Measurements from ENCODE around the gene UPP2. TPM values are rescaled to one million over a fixed set of nuclear protein-coding genes. Genes with fewer than 3 reads are reported as not detected.
A peak's percentile ranks its signal among the peaks of the same experiment; 100 is the strongest.

UPP2 gene
- polyA plus RNA-seq, 6 donors from 2014 or later, result not detected

DNA sequence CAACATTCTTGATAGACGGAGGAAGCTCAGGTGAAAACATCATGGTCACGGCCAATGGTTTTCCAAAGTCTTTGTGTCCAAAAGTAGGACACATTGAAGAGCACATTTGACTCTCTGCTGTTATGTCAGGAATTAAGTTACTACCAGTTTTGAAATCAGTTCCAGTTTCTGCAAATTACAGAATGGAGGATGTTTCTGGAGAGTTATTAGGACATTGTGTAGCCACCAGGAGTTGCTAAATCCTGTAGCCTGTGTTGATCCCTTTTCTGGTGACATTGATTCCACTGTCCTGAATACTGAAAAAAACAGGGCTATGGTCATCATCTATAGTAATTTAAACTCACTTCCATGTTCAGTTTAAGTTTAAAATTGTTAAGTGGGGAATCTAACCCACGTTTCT is 15.3 kb downstream of the UPP2 start:
- no peak for DNase-seq

DNA sequence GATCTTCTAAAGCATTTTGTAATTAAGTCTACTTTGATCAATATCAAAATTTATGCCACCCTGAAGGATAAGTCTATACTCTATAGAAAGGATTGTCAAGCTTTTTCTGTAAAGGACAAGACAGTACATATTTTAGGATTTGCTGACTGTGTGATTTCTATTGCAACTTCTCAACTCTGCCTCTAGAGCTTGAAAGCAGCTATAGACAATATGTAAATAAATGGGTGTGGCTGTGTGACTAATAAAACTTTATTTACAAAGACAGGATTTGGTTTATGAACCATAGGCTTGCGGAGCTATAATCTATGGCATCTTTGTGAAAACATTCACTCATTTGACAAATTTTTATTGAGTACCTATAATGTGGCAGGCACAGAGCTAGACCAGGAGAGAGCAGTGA is 18.4 kb downstream of the UPP2 start:
- Mint-ChIP-seq H3K4me1 (no peaks in the 10 kb centered on the region), H3K4me3 (no peak overlapping the region), H3K27me3 (peaks cover 4 to 16% (median 7%) of the 10 kb centered on the region in 3 donors), H3K9me3 (peaks cover 0 to 2% (median 0%) of the 10 kb centered on the region in 7 donors), H3K27ac (no peak overlapping the region), H3K36me3 (no peaks in the 10 kb centered on the region)
- no peak for ATAC-seq (ENCODE audit: low read depth in 2 of 2)
- no peak for DNase-seq

More for the DNA sequence above, 15.3 kb downstream of the UPP2 start:
- no peaks in the 10 kb centered on the region for H3K36me3 Mint-ChIP-seq
- no peaks in the 10 kb centered on the region for H3K4me1 Mint-ChIP-seq
- H3K27ac Mint-ChIP-seq, result no peak overlapping the region
- no peaks in the 10 kb centered on the region for H3K9me3 Mint-ChIP-seq
- no peaks in the 10 kb centered on the region for H3K27me3 Mint-ChIP-seq
- no peak for ATAC-seq (ENCODE audit: low read depth in 2 of 2)
- no peak overlapping the region for H3K4me3 Mint-ChIP-seq

DNA sequence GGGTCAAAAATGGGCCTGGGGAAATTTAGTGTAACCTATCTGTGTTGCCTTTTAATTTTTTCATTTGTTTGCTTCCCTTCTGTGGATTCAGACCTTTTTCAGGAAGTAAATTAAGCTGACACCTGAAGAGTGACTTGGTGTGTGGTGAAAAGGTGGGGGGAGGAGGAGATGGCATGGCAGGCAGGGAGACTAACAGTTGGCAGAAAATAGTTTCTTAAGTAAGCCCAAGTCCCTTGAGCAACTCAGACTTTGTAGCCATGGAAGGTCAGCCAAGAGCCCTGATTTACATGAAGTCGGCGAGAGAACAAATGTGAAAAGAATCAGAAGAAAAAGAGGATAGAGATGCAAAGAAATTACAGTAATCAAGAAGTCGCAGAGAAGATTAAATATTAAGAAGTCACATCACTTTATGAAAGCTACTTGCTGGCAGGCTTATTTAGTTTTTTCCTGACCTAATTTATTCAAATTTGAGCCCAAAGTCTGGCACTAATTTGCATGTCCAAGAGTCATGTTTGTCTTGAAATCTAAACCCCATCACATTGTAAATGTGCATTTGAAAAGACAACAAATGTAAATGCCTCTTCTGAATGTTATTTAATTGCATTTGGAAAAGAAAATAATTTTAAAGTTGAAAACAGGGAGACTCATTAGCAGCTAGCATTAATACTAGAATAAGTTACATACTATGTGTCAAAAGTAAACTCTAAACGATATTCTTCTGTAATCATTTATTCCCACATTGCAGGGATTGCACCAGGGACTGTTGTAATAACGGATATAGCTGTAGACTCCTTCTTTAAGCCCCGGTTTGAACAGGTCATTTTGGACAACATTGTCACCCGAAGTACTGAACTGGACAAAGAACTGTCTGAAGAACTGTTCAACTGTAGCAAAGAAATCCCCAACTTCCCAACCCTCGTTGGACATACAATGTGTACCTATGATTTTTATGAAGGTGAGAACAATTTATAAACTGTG is 19.3 kb downstream of the UPP2 start:
- Mint-ChIP-seq H3K9me3 (peaks cover 0 to 2% (median 0%) of the 10 kb centered on the region in 7 donors), H3K27me3 (peaks cover 4 to 16% (median 7%) of the 10 kb centered on the region in 3 donors), H3K36me3 (no peaks in the 10 kb centered on the region), H3K4me1 (no peaks in the 10 kb centered on the region), H3K4me3 (no peak overlapping the region), H3K27ac (no peak overlapping the region)
- ATAC-seq (ENCODE audit: low read depth in 2 of 2) (no peak), DNase-seq (no peak)

DNA sequence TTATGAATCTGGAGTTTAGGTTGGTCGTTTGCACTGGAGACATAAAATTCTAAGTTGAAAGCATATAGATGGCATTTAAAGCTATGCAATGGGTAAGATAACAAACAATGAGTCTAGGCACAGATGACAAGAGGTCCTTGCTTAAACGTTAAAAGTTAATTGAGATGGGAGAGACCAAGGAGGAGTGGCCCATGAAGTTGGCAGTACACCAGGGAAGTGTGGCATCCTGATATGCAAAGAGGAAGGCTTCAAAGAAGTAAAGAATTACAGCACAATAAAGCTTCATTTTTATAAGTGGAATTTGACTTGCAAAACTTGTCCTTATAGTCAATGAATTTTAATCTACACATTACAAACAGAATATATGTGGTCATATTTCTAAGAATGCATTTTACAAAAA is 23.2 kb downstream of the UPP2 start:
- ATAC-seq (ENCODE audit: low read depth in 2 of 2), result no peak
- Mint-ChIP-seq H3K9me3 (peaks cover 0 to 4% (median 0%) of the 10 kb centered on the region in 7 donors), H3K27ac (no peak overlapping the region)

DNA sequence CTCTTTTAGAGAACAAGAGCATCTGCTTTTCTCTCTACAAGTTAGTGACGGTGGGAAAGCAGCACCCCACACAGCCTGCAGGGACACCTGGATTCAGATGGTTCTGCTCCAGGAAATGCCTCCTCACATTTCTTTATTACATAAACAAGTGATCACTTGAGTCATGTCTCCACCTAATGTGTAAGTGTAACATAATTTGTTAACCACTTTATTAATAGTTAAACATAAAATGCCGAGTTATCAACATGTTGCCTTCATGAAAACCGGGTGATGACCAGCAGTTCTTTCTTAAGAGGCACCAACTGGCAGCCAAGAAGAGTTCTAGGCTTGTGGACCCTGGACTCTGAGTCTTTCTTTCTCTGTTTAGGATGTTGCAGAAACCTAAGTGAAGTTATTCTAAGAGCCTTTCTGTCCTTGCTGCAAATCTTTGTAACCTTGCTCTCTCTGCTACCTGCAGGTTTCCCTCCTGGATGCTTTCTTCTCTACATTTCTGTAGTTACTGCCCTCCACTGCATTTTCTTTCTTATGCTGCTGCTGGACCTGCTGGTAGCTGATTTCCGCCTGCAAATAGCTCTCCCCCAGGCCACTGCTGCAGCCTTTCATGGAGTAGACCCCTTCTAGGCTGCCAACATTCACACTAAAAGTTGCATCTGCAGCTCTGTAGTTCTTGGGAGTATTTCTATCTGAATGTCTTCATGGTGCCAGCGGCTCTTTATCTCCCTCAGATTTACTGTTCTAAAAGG is 24.3 kb downstream of the UPP2 start:
- Mint-ChIP-seq H3K27ac (no peak overlapping the region), H3K4me1 (no peaks in the 10 kb centered on the region), H3K9me3 (peaks cover 0 to 4% (median 0%) of the 10 kb centered on the region in 7 donors), H3K36me3 (no peaks in the 10 kb centered on the region), H3K4me3 (no peak overlapping the region), H3K27me3 (peaks cover 4 to 16% (median 7%) of the 10 kb centered on the region in 3 donors)
- ATAC-seq (ENCODE audit: low read depth in 2 of 2) (no peak), DNase-seq (no peak)

More for the DNA sequence above, 23.2 kb downstream of the UPP2 start:
- Mint-ChIP-seq H3K4me3 (no peak overlapping the region), H3K36me3 (no peaks in the 10 kb centered on the region), H3K4me1 (no peaks in the 10 kb centered on the region), H3K27me3 (peaks cover 4 to 16% (median 7%) of the 10 kb centered on the region in 3 donors)
- no peak for DNase-seq

DNA sequence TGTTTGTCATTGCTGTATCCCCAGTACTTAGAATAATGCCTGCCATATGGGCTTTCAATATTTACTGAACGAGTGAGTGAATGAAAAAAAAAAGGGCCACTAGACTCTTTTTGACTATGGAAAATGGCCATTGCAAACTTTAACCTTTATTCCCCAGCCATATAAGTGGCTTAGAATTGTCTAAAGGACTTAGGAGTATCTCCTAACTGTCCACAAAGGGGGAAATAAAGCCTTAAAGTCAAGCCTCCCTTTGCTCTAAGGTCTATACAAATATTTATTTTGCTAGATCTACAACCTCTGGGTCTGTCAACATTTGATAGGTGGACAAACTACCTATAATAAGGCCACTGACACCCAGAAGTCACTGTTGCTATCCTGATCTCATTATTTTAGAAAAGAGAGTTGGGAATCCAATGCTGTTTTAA is 25.7 kb downstream of the UPP2 start:
- peaks cover 4 to 20% (median 12%) of the 10 kb centered on the region in 3 donors for H3K27me3 Mint-ChIP-seq

DNA sequence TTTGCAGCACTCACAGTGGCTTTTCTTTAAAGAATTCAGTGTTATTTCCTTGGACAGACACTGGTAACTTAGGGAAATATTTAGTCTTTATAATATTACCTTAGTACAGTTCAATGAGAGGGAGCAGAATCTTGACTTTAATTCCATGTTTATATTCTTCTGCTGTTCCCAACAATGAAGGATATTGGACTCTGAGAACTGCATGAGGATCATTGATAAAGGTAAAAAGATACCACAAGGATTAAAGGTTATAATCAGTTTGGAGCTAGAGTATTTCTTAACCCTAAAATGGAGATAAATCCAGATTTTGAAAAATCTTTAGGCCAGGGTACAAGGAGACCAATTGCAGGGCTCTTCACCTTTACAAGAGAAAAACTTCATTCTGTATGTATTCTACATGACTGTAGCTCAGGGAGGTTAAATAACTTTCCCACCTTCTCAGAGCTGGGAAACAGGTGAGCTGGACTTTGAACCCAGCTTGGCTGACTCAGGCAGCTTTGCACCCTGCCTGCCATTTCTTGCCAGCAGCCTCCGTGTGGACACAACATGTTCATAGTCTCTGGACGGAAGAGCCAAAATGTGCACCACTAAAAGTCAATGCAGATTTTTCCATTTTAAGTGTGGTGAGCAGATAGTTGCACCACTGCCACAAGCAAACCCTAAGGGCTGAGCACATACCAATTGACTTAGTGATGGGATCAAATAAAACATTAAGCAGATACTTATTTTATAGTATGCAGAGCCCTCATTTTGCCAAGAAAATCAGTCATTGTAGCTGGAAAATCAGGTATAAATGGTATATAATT is 26.7 kb downstream of the UPP2 start:
- DNase-seq (no peak), ATAC-seq (ENCODE audit: low read depth in 2 of 2) (no peak)
- Mint-ChIP-seq H3K4me3 (no peak overlapping the region), H3K4me1 (no peaks in the 10 kb centered on the region), H3K27me3 (peaks cover 4 to 15% (median 7%) of the 10 kb centered on the region in 3 donors), H3K36me3 (no peaks in the 10 kb centered on the region), H3K9me3 (peaks cover 0 to 4% (median 0%) of the 10 kb centered on the region in 7 donors), H3K27ac (no peak overlapping the region)

More for the DNA sequence above, 25.7 kb downstream of the UPP2 start:
- no peaks in the 10 kb centered on the region for H3K36me3 Mint-ChIP-seq
- no peak overlapping the region for H3K4me3 Mint-ChIP-seq
- ATAC-seq (ENCODE audit: low read depth in 2 of 2) (no peak), DNase-seq (no peak)
- H3K27ac Mint-ChIP-seq, result no peak overlapping the region
- H3K9me3 Mint-ChIP-seq, result peaks cover 0 to 4% (median 0%) of the 10 kb centered on the region in 7 donors
- no peaks in the 10 kb centered on the region for H3K4me1 Mint-ChIP-seq

DNA sequence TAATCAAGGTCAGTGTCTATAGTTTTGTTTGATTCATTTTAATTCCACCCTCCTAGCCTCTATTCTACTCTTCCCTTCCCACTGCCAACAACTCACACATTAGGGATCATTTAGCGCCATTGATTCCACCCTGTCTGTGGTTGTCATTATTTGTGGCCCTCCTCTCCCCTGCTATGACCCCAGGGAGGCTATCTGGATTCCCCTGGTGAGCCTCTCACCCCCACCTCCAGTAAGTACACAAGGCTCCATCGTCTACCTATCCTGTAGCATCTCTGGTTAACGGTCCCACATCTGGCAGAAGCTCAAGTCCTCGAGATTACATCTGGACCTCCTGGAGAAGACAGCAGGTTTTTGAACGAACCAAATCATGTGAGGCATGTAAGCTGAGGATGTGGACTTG is 27.4 kb downstream of the UPP2 start:
- Mint-ChIP-seq H3K4me3 (peak overlapping the region in 1 of 8 donors; percentile 27), H3K36me3 (no peaks in the 10 kb centered on the region), H3K4me1 (no peaks in the 10 kb centered on the region), H3K27ac (no peak overlapping the region), H3K9me3 (peaks cover 0 to 3% (median 0%) of the 10 kb centered on the region in 7 donors), H3K27me3 (peaks cover 4 to 10% (median 7%) of the 10 kb centered on the region in 3 donors)
- ATAC-seq (ENCODE audit: low read depth in 2 of 2), result no peak
- DNase-seq, result no peak

DNA sequence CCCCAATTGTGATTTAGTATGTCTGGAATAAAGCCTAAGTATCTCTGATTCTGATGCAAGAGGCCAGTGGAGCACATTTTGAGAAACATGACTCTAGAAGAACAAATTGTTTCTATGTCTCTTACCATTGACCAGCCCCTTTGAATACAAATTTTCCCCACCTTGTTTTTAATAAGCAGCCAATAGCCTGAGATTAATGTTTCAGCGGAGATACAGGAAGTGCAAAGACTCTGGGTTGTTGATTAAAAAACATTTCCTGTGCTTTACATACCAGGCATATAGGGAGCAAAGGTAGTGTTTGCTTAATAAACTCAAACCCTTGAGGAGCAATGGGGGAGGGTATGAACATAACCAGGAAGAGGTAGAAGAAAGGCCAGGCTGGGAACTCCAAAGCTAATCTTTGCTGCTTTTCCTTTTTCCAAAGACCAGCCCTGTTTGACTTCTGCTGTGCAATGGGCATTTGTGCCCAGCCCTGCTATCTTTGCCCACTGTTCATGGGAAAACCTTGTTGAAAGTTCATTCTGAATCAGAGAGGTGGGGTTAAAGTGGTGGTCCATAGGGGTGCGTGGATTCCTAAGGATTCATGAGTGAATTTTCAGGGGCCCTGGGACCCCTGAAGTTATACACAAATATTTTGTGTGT is 29.3 kb downstream of the UPP2 start:
- DNase-seq (no peak), ATAC-seq (ENCODE audit: low read depth in 2 of 2) (no peak)
- Mint-ChIP-seq H3K4me3 (no peak overlapping the region), H3K27me3 (peaks cover 0 to 10% (median 7%) of the 10 kb centered on the region in 3 donors), H3K4me1 (no peaks in the 10 kb centered on the region), H3K9me3 (peaks cover 0 to 3% (median 0%) of the 10 kb centered on the region in 7 donors), H3K27ac (no peak overlapping the region), H3K36me3 (no peaks in the 10 kb centered on the region)

DNA sequence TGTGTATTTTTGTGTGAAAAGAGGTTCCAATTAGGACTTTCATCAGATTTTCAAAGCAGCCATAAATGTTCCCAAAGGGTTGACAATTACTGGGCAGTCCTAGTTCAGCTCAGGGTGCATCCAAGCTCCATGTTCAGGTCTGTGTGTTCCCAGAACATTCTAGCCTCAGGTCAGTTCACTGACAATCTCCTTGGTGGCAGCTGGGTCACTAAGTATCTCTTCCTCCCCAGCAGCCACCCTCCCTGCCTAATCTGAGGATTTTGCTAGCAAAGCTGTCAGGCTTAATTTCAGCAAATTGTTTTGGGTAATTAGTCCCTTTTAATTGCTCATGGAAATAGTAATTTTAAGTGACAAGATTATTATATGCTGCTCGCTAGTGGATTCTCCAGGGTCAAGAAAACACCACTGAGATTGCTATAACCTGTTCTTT is 29.8 kb downstream of the UPP2 start:
- ATAC-seq (ENCODE audit: low read depth in 2 of 2) (no peak), DNase-seq (no peak)
- no peak overlapping the region for H3K4me3 Mint-ChIP-seq
- no peaks in the 10 kb centered on the region for H3K36me3 Mint-ChIP-seq
- peaks cover 0 to 10% (median 7%) of the 10 kb centered on the region in 3 donors for H3K27me3 Mint-ChIP-seq
- no peak overlapping the region for H3K27ac Mint-ChIP-seq
- peaks cover 0 to 3% (median 0%) of the 10 kb centered on the region in 7 donors for H3K9me3 Mint-ChIP-seq
- no peaks in the 10 kb centered on the region for H3K4me1 Mint-ChIP-seq

DNA sequence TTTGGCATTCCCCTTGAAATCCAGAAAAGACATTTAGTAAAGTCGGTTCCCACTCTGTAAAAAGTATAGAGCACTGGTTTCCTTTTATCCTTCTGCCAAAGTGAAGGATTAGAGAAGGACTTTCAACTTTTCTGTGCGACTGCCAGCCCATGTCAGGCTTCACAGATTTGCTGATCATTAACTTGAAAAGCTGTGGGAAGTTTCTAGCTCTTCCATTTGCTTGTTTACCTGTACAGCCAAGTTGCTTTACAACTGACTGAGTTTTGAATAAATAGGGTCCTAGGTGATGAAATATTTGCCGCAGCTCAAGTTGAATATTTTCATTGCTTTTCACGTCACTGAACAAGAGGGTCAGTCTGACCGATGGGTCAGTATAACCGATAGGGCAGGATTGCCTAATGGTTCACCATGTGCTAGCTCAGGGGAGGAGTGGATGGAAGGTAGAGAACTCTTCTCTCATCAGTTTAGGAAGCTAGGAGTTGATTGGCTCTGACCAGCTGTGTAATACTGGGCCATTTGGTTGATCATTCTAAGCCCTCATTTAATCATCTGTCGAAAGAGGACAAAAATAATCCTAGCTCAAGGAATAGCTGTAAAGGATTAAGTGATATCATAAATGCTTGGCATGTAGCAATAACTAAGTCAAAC is 30.4 kb downstream of the UPP2 start:
- H3K27me3 Mint-ChIP-seq, result peaks cover 0 to 10% (median 7%) of the 10 kb centered on the region in 3 donors
- H3K4me3 Mint-ChIP-seq, result peak overlapping the region in 1 of 8 donors; percentile 17
- peaks cover 0 to 3% (median 0%) of the 10 kb centered on the region in 7 donors for H3K9me3 Mint-ChIP-seq
- ATAC-seq (ENCODE audit: low read depth in 2 of 2) (no peak), DNase-seq (no peak)
- H3K27ac Mint-ChIP-seq, result no peak overlapping the region
- no peaks in the 10 kb centered on the region for H3K36me3 Mint-ChIP-seq
- H3K4me1 Mint-ChIP-seq, result no peaks in the 10 kb centered on the region

DNA sequence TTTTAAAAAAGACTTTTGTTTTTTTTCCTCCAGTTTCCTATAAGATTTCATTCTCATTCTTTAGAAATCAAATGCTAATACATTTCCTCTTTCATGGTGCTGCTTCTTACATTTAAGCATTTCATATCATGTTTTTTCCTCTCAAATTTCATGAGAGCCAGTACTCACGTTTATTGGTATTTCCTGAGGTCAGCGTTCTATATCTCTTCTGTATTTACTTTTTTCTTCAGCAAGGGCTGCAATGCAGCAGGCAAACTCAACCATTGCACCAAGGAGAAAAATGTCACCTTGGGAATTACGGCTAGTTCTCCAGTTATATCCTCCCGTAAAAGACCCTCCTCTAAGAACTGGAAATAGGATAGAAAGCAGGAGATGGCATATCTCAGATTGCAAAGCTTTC is 32.4 kb downstream of the UPP2 start:
- Mint-ChIP-seq H3K4me1 (no peaks in the 10 kb centered on the region), H3K9me3 (peaks cover 0 to 3% (median 0%) of the 10 kb centered on the region in 7 donors), H3K27me3 (peaks cover 0 to 23% (median 7%) of the 10 kb centered on the region in 3 donors), H3K4me3 (no peak overlapping the region), H3K36me3 (no peaks in the 10 kb centered on the region), H3K27ac (no peak overlapping the region)
- DNase-seq (no peak), ATAC-seq (ENCODE audit: low read depth in 2 of 2) (no peak)

Data from naive B cell (primary cell).